Mesothelial cell of epicardium (in vitro differentiated cells): ENCODE measurements around the gene CD46. TPM values are rescaled to one million over a fixed set of nuclear protein-coding genes. Genes with fewer than 3 reads are reported as not detected.

Experiments used
- DNase-seq, 2 experiments: peaks; one replicate each; pipeline ENCODE4 v3.0.0; 2021; ENCODE audit warnings: low spot score in 2 of 2; ENCODE audit not compliant: unreplicated experiment in 2 of 2
- H3K27ac Mint-ChIP-seq: 2 replicates; pipeline ENCODE4 v1.8.0; 2021; ENCODE audit warnings: mixed read lengths
- H3K27me3 Mint-ChIP-seq: 2 replicates; pipeline ENCODE4 v1.8.0; 2021; ENCODE audit warnings: low read depth, mixed read lengths
- H3K36me3 Mint-ChIP-seq: 2 replicates; pipeline ENCODE4 v1.8.0; 2021; ENCODE audit warnings: mixed read lengths
- H3K4me1 Mint-ChIP-seq: 2 replicates; pipeline ENCODE4 v1.8.0; 2021; ENCODE audit warnings: mixed read lengths
- H3K4me3 Mint-ChIP-seq: 2 replicates; pipeline ENCODE4 v1.8.0; 2021; ENCODE audit warnings: mild to moderate bottlenecking, moderate library complexity, mixed read lengths
- H3K9me3 Mint-ChIP-seq: 2 replicates; pipeline ENCODE4 v1.8.0; 2021; ENCODE audit warnings: mixed read lengths
- total RNA-seq: library from RNA; stranded (reverse); gene quantifications from 3 replicates; pipeline ENCODE4 v1.2.1, GENCODE V29; 2021
- TF ChIP-seq, protein P1 (sequence below): fragments of 200-600 bp; sonication (generic); IDR thresholded peaks from one replicate; pipeline ENCODE4 v1.5.0; 2021; ENCODE audit warnings: antibody characterized with exemption; ENCODE audit not compliant: unreplicated experiment

CD46 gene
- total RNA-seq, 1 donor from 2014 or later: 223 TPM

DNA sequence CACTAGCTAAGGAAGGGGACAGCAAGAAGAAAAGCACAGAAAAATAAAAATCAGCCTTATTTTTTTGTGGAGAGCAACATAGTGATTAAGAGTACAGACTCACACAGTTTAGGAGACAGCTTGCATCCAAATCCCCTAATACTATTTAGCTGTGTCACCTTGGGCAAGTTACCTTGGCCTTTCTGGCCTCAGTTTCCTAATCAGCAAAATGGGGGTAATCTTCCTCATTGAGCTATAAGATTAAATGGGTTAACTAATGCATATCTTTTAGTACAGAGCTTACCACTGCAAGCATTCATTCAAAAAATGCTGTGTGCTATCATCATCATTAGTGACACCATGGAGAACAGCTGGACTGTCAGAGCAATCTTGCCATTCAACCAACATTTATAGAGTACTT, 77.7 kb downstream of the CD46 start:
- no peak overlapping the region for H3K4me3 Mint-ChIP-seq
- no peaks in the 10 kb centered on the region for H3K36me3 Mint-ChIP-seq
- H3K9me3 Mint-ChIP-seq: no peaks in the 10 kb centered on the region
- no peaks in the 10 kb centered on the region for H3K4me1 Mint-ChIP-seq
- no peaks in the 10 kb centered on the region for H3K27me3 Mint-ChIP-seq
- DNase-seq: no peak
- no peak overlapping the region for H3K27ac Mint-ChIP-seq
- TF ChIP-seq, protein P1, sequence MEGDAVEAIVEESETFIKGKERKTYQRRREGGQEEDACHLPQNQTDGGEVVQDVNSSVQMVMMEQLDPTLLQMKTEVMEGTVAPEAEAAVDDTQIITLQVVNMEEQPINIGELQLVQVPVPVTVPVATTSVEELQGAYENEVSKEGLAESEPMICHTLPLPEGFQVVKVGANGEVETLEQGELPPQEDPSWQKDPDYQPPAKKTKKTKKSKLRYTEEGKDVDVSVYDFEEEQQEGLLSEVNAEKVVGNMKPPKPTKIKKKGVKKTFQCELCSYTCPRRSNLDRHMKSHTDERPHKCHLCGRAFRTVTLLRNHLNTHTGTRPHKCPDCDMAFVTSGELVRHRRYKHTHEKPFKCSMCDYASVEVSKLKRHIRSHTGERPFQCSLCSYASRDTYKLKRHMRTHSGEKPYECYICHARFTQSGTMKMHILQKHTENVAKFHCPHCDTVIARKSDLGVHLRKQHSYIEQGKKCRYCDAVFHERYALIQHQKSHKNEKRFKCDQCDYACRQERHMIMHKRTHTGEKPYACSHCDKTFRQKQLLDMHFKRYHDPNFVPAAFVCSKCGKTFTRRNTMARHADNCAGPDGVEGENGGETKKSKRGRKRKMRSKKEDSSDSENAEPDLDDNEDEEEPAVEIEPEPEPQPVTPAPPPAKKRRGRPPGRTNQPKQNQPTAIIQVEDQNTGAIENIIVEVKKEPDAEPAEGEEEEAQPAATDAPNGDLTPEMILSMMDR: no peak

DNA sequence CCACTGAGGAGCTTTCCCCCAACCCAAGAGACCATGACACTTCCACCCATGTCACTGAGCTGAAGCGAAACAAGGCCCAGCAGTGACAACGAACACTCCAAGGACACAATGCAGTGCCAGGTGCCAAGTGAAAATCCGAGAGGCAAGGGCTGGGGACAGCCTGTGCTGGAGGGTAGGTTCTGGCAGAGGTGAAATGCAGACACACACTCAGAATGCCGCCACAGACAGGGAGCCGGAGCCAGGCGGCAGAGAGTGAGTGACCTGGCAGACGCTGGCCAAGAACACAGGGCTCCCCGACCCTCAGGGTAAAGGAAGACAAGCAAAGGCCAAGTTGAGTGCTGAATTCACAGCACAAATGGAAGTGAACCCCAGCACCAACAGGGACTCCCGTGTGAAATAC, 78.9 kb downstream of the CD46 start:
- no peak overlapping the region for H3K27ac Mint-ChIP-seq
- TF ChIP-seq, protein P1: no peak

DNA sequence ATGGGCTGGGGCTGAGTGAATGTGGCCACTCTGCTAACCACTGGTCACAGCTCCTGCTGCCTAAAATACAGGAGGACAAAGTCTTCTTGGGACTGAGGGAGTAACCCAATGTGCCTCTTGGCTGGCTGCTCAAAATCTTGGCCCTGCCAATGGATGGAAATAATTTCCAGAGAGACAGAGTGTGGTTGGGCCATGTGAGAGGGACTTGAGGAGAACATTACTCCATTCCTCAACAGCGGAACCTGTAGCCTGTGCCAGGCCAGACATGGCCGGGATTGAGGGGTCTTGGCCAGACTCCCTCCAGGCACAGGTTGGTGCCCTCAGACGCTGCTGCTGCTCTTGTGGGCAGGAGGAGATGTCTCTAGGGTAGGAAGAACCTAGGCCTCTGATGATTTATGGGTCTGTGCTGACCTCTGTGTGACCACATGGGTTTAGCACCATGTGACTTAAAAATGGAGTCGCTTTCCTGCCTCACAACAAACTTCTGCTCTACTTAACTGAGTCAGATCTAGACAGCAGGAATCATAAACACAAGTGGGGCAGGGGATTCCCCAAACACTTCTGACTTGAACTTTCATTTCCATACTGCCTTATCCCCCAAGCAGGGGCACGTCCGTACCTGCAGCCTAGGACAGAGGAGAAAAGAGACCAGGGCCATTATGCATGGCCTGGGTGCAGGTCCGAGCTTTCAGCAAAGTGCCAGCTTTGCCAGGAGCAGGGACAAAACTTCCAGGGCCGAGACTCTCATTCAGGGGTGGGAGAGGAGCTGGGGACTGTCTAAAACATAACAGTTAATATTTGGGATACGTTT, 79.9 kb downstream of the CD46 start:
- TF ChIP-seq, protein P1: no peak
- Mint-ChIP-seq H3K9me3 (no peaks in the 10 kb centered on the region), H3K36me3 (no peaks in the 10 kb centered on the region), H3K27ac (no peak overlapping the region), H3K4me3 (no peak overlapping the region), H3K4me1 (no peaks in the 10 kb centered on the region), H3K27me3 (no peaks in the 10 kb centered on the region)
- DNase-seq: no peak

More for the DNA sequence above, 78.9 kb downstream of the CD46 start:
- H3K4me3 Mint-ChIP-seq: no peak overlapping the region
- no peaks in the 10 kb centered on the region for H3K4me1 Mint-ChIP-seq
- H3K27me3 Mint-ChIP-seq: no peaks in the 10 kb centered on the region
- DNase-seq: no peak
- H3K9me3 Mint-ChIP-seq: no peaks in the 10 kb centered on the region
- no peaks in the 10 kb centered on the region for H3K36me3 Mint-ChIP-seq

DNA sequence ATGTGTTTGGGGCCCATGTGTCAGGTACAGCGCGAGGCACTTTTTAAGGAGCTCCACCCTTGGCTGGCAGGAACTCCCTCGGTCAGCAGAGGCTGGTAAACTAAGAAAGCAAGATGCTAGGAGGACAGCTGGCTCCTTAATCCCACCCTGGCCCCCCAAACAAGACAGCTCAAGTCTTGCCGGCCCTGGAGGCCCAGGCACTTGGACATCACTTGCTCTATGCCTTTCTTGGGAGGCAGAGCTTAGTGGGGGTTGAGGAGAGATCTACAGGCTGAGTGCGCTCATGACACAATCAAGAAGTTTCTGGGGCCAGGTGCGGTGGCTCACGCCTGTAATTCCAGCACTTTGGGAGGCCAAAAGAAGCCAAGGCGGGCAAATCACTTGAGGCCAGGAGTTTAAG, 80.9 kb downstream of the CD46 start:
- Mint-ChIP-seq H3K36me3 (no peaks in the 10 kb centered on the region), H3K27me3 (no peaks in the 10 kb centered on the region), H3K9me3 (no peaks in the 10 kb centered on the region), H3K4me3 (no peak overlapping the region), H3K4me1 (no peaks in the 10 kb centered on the region), H3K27ac (no peak overlapping the region)
- no peak for DNase-seq
- TF ChIP-seq, protein P1: no peak

DNA sequence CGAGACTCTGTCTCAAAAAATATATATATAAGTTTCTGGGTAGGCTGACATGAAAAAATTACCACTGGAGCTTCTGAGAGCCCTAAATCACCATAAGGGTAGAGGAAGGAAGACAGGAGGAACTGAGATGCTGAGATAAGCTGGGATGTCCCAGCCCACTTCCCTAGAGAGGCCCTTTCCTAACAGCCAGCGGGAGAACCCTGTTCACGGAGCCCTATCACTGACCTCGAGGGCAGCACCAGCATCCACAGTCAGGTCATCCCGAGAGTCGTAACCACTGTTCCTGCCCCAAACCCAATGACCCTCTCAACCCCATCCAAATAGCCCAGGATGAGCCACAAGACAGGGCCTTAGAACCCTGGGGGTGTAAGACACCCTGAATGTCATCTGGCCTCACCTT, 81.5 kb downstream of the CD46 start:
- no peak overlapping the region for H3K27ac Mint-ChIP-seq
- H3K36me3 Mint-ChIP-seq: no peaks in the 10 kb centered on the region
- H3K9me3 Mint-ChIP-seq: no peaks in the 10 kb centered on the region
- no peak for DNase-seq
- TF ChIP-seq, protein P1: no peak
- no peaks in the 10 kb centered on the region for H3K27me3 Mint-ChIP-seq
- no peaks in the 10 kb centered on the region for H3K4me1 Mint-ChIP-seq
- H3K4me3 Mint-ChIP-seq: no peak overlapping the region
